Measurements from ENCODE around the gene KRTAP5-3.

The KRTAP5-3 gene

GRCh38 chr11:1560649-1561251 is 47.5 kb downstream of the KRTAP5-3 start:
- Histone ChIP-seq H3K36me3 (ENCODE audit: control insufficient read depth, insufficient read depth, low read length) (peaks cover 3% of the 10 kb centered on the region), H3K27me3 (replicated peaks; ENCODE audit: control insufficient read depth, insufficient read depth, low read length, poor library complexity, severe bottlenecking) (no peaks in the 10 kb centered on the region), H3K4me1 (ENCODE audit: control insufficient read depth, insufficient read depth, low read length, poor library complexity, severe bottlenecking) (no peaks in the 10 kb centered on the region), H3K9me3 (ENCODE audit: control insufficient read depth, low read length) (no peaks in the 10 kb centered on the region), H3K4me3 (ENCODE audit: insufficient read depth, low read depth, low read length, poor library complexity, severe bottlenecking) (no peak overlapping the region), H3K27ac (ENCODE audit: insufficient read depth, low read length, poor library complexity, severe bottlenecking) (no peak overlapping the region)
- no peak for DNase-seq

- H3K36me3 ChIP-seq (ENCODE audit: control insufficient read depth, insufficient read depth, low read length) = peaks cover 3% of the 10 kb centered on the region
- no peak overlapping the region for H3K4me3 ChIP-seq (ENCODE audit: insufficient read depth, low read depth, low read length, poor library complexity, severe bottlenecking)
- no peaks in the 10 kb centered on the region for H3K27me3 ChIP-seq (replicated peaks; ENCODE audit: control insufficient read depth, insufficient read depth, low read length, poor library complexity, severe bottlenecking)
- no peak for DNase-seq
- H3K27ac ChIP-seq (ENCODE audit: insufficient read depth, low read length, poor library complexity, severe bottlenecking) = no peak overlapping the region
- H3K9me3 ChIP-seq (ENCODE audit: control insufficient read depth, low read length) = no peaks in the 10 kb centered on the region
- no peaks in the 10 kb centered on the region for H3K4me1 ChIP-seq (ENCODE audit: control insufficient read depth, insufficient read depth, low read length, poor library complexity, severe bottlenecking)
These were observed 48.1 kb downstream of the KRTAP5-3 start for GRCh38 chr11:1560002-1560648.

- no peak overlapping the region for H3K27ac ChIP-seq (ENCODE audit: insufficient read depth, low read length, poor library complexity, severe bottlenecking)
- H3K4me3 ChIP-seq (ENCODE audit: insufficient read depth, low read depth, low read length, poor library complexity, severe bottlenecking) = no peak overlapping the region
- H3K36me3 ChIP-seq (ENCODE audit: control insufficient read depth, insufficient read depth, low read length) = peaks cover 3% of the 10 kb centered on the region
- no peak for DNase-seq
- H3K9me3 ChIP-seq (ENCODE audit: control insufficient read depth, low read length) = no peaks in the 10 kb centered on the region
- H3K4me1 ChIP-seq (ENCODE audit: control insufficient read depth, insufficient read depth, low read length, poor library complexity, severe bottlenecking) = no peaks in the 10 kb centered on the region
- H3K27me3 ChIP-seq (replicated peaks; ENCODE audit: control insufficient read depth, insufficient read depth, low read length, poor library complexity, severe bottlenecking) = no peaks in the 10 kb centered on the region
These were observed 48.9 kb downstream of the KRTAP5-3 start for GRCh38 chr11:1559111-1559951.

- no peak overlapping the region for H3K27ac ChIP-seq (ENCODE audit: insufficient read depth, low read length, poor library complexity, severe bottlenecking)
- no peak for DNase-seq
- no peaks in the 10 kb centered on the region for H3K4me1 ChIP-seq (ENCODE audit: control insufficient read depth, insufficient read depth, low read length, poor library complexity, severe bottlenecking)
- H3K27me3 ChIP-seq (replicated peaks; ENCODE audit: control insufficient read depth, insufficient read depth, low read length, poor library complexity, severe bottlenecking) = no peaks in the 10 kb centered on the region
- no peaks in the 10 kb centered on the region for H3K9me3 ChIP-seq (ENCODE audit: control insufficient read depth, low read length)
- H3K36me3 ChIP-seq (ENCODE audit: control insufficient read depth, insufficient read depth, low read length) = peaks cover 3% of the 10 kb centered on the region
- H3K4me3 ChIP-seq (ENCODE audit: insufficient read depth, low read depth, low read length, poor library complexity, severe bottlenecking) = no peak overlapping the region
These were observed 49.5 kb downstream of the KRTAP5-3 start for GRCh38 chr11:1558775-1559110.

GRCh38 chr11:1557904-1558774 is 50.1 kb downstream of the KRTAP5-3 start:
- no peak overlapping the region for H3K4me3 ChIP-seq (ENCODE audit: insufficient read depth, low read depth, low read length, poor library complexity, severe bottlenecking)
- H3K36me3 ChIP-seq (ENCODE audit: control insufficient read depth, insufficient read depth, low read length) = peaks cover 3% of the 10 kb centered on the region
- no peak for DNase-seq
- H3K27ac ChIP-seq (ENCODE audit: insufficient read depth, low read length, poor library complexity, severe bottlenecking) = no peak overlapping the region
- H3K4me1 ChIP-seq (ENCODE audit: control insufficient read depth, insufficient read depth, low read length, poor library complexity, severe bottlenecking) = no peaks in the 10 kb centered on the region
- no peaks in the 10 kb centered on the region for H3K27me3 ChIP-seq (replicated peaks; ENCODE audit: control insufficient read depth, insufficient read depth, low read length, poor library complexity, severe bottlenecking)
- no peaks in the 10 kb centered on the region for H3K9me3 ChIP-seq (ENCODE audit: control insufficient read depth, low read length)

Data from effector memory CD4-positive, alpha-beta T cell (primary cell).